ENCODE results near the gene BANF2. TPM values are rescaled to one million over a fixed set of nuclear protein-coding genes. Genes with fewer than 3 reads are reported as not detected.
"Not testable (repeated sequence)": the region's sequence is repeated elsewhere in the genome, so short reads cannot be mapped to it uniquely, and the experiment has no call there.

BANF2 gene
- total RNA-seq, 2 donors from 2014 or later = 1.9 TPM; not detected in 1

DNA sequence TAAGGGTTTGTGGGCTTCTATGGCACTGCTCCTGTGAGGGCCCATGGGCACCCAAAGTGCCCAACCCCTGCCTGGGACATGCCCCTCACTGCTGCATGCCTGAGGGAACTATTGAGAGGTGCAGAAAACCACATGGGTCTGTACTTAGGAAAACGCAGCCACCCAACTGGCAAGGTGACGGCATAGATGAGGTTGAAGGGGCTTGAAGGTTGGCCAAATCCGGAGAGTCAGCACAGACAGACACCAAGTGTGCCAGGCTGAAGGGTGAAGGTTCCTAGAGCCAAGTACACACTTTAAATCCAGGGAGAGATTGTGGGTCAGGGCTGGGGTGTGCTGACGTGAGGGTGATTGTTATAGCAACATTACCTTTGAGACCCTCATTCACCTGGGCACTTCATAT is 6.2 kb downstream of the BANF2 start:
- WGBS = 74% methylated on average over 4 of the region's 4 CpGs
- no peaks in the 10 kb centered on the region for H3K27me3 ChIP-seq (replicated peaks; ENCODE audit: insufficient read depth)
- H3K9me3 ChIP-seq = no peaks in the 10 kb centered on the region
- no peaks in the 10 kb centered on the region for H3K4me1 ChIP-seq (replicated peaks)
- intact Hi-C loops (cut with DNase I) = no loop called here
- H3K4me3 ChIP-seq = no peak overlapping the region
- no peak overlapping the region for H3K27ac ChIP-seq
- TF ChIP-seq CTCF (IDR thresholded peaks at IDR 0.05) (no peak), POLR2AphosphoS5 (IDR thresholded peaks at IDR 0.05) (no peak), POLR2A (IDR thresholded peaks at IDR 0.05) (no peak)
- no peak for DNase-seq (ENCODE audit: low spot score)
- H3K36me3 ChIP-seq = no peaks in the 10 kb centered on the region

DNA sequence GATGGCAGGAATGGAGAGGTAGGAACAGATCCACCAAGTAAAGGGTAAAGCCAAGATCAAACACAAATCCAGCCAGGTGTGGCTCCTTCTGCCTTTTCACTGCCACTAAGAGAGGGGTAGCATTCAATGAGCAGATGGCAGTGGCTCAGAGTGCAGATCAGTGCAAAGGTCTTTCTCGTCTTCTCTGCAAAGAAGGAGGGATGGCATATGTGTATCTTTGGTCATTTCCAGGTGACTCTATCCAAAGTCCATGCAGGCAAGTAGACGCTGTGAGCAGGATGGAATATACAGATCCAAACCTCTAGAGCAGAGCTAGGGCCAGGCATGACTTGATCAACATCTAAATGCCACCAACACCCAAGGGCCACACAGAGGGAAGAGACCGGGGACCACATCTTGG is 6.9 kb downstream of the BANF2 start:
- TF ChIP-seq POLR2AphosphoS5 (IDR thresholded peaks at IDR 0.05) (no peak), POLR2A (IDR thresholded peaks at IDR 0.05) (no peak), CTCF (IDR thresholded peaks at IDR 0.05) (no peak)
- no peak for DNase-seq (ENCODE audit: low spot score)
- Histone ChIP-seq H3K9me3 (no peaks in the 10 kb centered on the region), H3K4me3 (no peak overlapping the region), H3K27ac (no peak overlapping the region), H3K36me3 (no peaks in the 10 kb centered on the region), H3K4me1 (replicated peaks) (no peaks in the 10 kb centered on the region), H3K27me3 (replicated peaks; ENCODE audit: insufficient read depth) (no peaks in the 10 kb centered on the region)
- intact Hi-C loops (cut with DNase I) = no loop called here
- 91% methylated on average over 3 of the region's 3 CpGs for WGBS

GRCh38 chr20:17707951-17708350 is 8.2 kb downstream of the BANF2 start:
- H3K4me3 ChIP-seq; H3K36me3 ChIP-seq; H3K4me1 ChIP-seq (replicated peaks); H3K9me3 ChIP-seq; H3K27ac ChIP-seq; H3K27me3 ChIP-seq (replicated peaks; ENCODE audit: insufficient read depth); DNase-seq (ENCODE audit: low spot score); intact Hi-C loops (cut with DNase I): not testable (repeated sequence)
- WGBS = 94% methylated on average over 3 of the region's 3 CpGs

GRCh38 chr20:17708675-17709360 is 9.1 kb downstream of the BANF2 start:
- no peak for DNase-seq (ENCODE audit: low spot score)
- no peaks in the 10 kb centered on the region for H3K36me3 ChIP-seq
- H3K27ac ChIP-seq = no peak overlapping the region
- no peak for TF ChIP-seq POLR2A (IDR thresholded peaks at IDR 0.05)
- TF ChIP-seq CTCF (IDR thresholded peaks at IDR 0.05) = no peak
- no peak for TF ChIP-seq POLR2AphosphoS5 (IDR thresholded peaks at IDR 0.05)
- H3K27me3 ChIP-seq (replicated peaks; ENCODE audit: insufficient read depth) = no peaks in the 10 kb centered on the region
- H3K4me1 ChIP-seq (replicated peaks) = no peaks in the 10 kb centered on the region
- H3K9me3 ChIP-seq = no peaks in the 10 kb centered on the region
- H3K4me3 ChIP-seq = no peak overlapping the region
- 87% methylated on average over 7 of the region's 7 CpGs for WGBS
- intact Hi-C loops (cut with DNase I) = no loop called here

DNA sequence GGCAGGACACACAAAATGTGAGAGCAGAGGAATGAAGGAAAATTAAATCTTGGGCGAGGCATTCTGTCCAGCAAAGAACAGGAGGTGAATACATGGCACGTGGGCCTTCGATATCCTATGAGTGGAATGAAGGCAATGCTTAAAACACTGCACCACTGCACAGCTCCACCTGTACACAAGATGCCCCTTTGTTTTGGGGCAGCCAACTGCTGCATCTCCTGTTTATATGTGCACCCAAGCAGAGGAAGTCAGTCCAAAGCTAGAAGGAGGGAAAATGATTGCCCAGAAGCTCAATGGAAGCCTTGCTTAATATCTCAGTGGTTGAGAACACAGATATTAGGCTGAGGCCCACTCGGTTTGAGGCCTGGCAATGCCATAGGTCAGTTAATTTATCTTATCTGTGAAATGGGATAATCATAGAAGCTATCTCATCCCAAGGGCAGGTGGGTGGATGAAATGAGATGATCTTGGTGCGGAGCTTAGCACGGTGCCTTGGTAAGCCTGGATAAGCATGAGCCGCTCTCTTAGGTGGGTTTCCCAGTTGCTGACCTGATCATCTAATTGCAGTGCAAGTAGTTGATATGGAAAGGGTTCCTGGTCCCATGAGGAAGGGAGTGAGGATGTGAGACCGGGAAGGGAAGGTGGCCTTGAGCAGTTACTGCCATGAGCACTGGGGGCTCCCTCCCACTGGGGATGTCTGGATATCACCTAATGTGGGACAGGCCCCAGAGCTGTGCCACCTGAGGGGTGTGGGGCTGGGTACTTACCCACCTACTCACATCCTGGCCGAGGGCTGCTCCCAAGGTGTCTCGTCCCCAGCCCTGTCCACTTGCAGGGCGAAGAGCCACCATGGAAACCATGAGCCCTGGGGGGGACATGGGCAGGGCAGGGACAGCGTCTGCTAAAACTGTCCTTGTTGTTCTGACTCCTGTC is 9.9 kb downstream of the BANF2 start:
- 91% methylated on average over 12 of the region's 12 CpGs for WGBS
- TF ChIP-seq POLR2AphosphoS5 (IDR thresholded peaks at IDR 0.05) (no peak), POLR2A (IDR thresholded peaks at IDR 0.05) (no peak), CTCF (IDR thresholded peaks at IDR 0.05) (no peak)
- H3K27me3 ChIP-seq (replicated peaks; ENCODE audit: insufficient read depth) = no peaks in the 10 kb centered on the region
- DNase-seq (ENCODE audit: low spot score) = no peak
- H3K9me3 ChIP-seq = no peaks in the 10 kb centered on the region
- no peaks in the 10 kb centered on the region for H3K36me3 ChIP-seq
- H3K4me3 ChIP-seq = no peak overlapping the region
- no peak overlapping the region for H3K27ac ChIP-seq
- intact Hi-C loops (cut with DNase I) = loop anchor here (10.0 kb wide), 1 partner anchor 95 kb away; no protein-coding TSS in a partner anchor
- H3K4me1 ChIP-seq (replicated peaks) = no peaks in the 10 kb centered on the region

Measured in prostate gland (tissue), 2 donors.